ENCODE data around the gene POU2F1. TPM values are rescaled to one million over a fixed set of nuclear protein-coding genes. Genes with fewer than 3 reads are reported as not detected.

The POU2F1 gene
- total RNA-seq, 2 experiments from 2014 or later = 20.3 to 21.6 TPM

- DNase-seq = no peak
- ChIA-PET POLR2A (no interaction called here), CTCF (interaction anchor here (0.7 to 1.9 kb wide), 10 partner anchors 9 to 348 kb away, joined by 3 to 6 read pairs (median 4); partner anchors contain the start of genes CD247 and CREG1)
- H3K27me3 Mint-ChIP-seq = no peaks in the 10 kb centered on the region
- H3K36me3 Mint-ChIP-seq (ENCODE audit: low read depth) = peaks cover 50% of the 10 kb centered on the region
- H3K9me3 Mint-ChIP-seq (ENCODE audit: low read depth) = no peaks in the 10 kb centered on the region
- intact Hi-C loops (cut with DNase I, micrococcal nuclease) = loop anchor here in 1 of 2 experiments (10.0 kb wide), 1 partner anchor 367 kb away; no protein-coding TSS in a partner anchor
- H3K4me3 Mint-ChIP-seq = no peak overlapping the region
- no peak overlapping the region for H3K27ac Mint-ChIP-seq
- ATAC-seq = no peak
- peaks cover 56% of the 10 kb centered on the region for H3K4me1 Mint-ChIP-seq
Measured at GRCh38 chr1:167431909-167432650, 211.4 kb downstream of the POU2F1 start.

DNA sequence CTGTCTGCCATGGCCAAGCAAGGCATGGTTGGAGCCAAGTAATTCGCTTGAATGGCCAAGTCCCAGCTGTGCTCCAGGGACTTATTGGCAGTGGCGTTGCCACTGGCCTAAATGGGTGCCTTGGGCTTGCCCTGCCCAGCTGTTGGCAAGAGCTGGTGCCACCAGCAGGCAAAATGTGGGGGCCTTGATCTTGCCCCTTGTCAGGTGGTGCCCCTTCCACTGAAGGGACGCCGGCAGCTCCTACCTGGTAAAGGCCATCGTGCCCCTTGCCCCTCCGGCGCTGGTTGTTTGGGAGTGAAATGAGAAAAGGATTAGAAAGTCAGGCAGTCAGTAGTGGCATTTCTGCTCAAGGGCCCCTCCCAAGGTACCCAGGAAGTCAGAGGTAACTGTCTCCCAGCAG is 212.1 kb downstream of the POU2F1 start:
- intact Hi-C loops (cut with DNase I, micrococcal nuclease) = loop anchor here in 1 of 2 experiments (10.0 kb wide), 1 partner anchor 368 kb away; no protein-coding TSS in a partner anchor
- H3K27ac Mint-ChIP-seq = no peak overlapping the region
- H3K4me1 Mint-ChIP-seq = peaks cover 61% of the 10 kb centered on the region
- DNase-seq (no peak), ATAC-seq (no peak)
- ChIA-PET POLR2A (interaction anchor here (0.6 kb wide), 1 partner anchor 561 kb away, joined by 3 read pairs; no protein-coding TSS in a partner anchor), CTCF (interaction anchor here (0.7 to 1.9 kb wide), 11 partner anchors 10 to 348 kb away, joined by 3 to 6 read pairs (median 3); partner anchors contain the start of genes CD247 and CREG1)
- no peaks in the 10 kb centered on the region for H3K9me3 Mint-ChIP-seq (ENCODE audit: low read depth)
- H3K36me3 Mint-ChIP-seq (ENCODE audit: low read depth) = peaks cover 56% of the 10 kb centered on the region
- H3K4me3 Mint-ChIP-seq = no peak overlapping the region
- no peaks in the 10 kb centered on the region for H3K27me3 Mint-ChIP-seq

- ChIA-PET CTCF (interaction anchor here (0.9 to 1.1 kb wide), 2 partner anchors 14 to 106 kb away, joined by 3 read pairs; no protein-coding TSS in a partner anchor), POLR2A (no interaction called here)
- Mint-ChIP-seq H3K27ac (peak overlapping the region; percentile 37), H3K27me3 (no peaks in the 10 kb centered on the region), H3K36me3 (ENCODE audit: low read depth) (peaks cover 64% of the 10 kb centered on the region), H3K4me1 (peaks cover 63% of the 10 kb centered on the region), H3K4me3 (no peak overlapping the region), H3K9me3 (ENCODE audit: low read depth) (no peaks in the 10 kb centered on the region)
- DNase-seq = no peak
- no peak for ATAC-seq
- intact Hi-C loops (cut with DNase I, micrococcal nuclease) = loop anchor here in 1 of 2 experiments (10.0 kb wide), 1 partner anchor 369 kb away; no protein-coding TSS in a partner anchor
Measured at GRCh38 chr1:167433884-167434283, 213.2 kb downstream of the POU2F1 start.

DNA sequence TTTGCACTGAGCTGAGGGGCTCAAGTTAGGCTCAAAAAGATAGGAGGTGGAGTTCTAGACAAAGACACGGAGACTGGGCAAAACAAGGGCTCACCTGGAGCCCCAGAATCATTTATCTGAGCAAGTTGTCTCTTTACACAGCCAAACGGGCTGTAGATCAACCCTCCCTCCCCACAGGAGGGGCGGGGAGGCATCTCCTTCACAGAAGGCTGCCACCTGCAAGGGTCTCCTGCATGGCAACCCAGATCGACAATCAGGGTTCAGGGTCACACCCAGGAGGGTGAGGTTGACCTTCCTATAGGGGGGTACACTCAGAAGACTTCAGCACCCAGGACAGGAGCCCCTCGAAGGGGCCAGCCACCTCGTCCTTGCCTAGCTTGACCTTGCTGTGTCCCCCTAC is 213.6 kb downstream of the POU2F1 start:
- Mint-ChIP-seq H3K4me3 (no peak overlapping the region), H3K4me1 (peaks cover 63% of the 10 kb centered on the region), H3K9me3 (ENCODE audit: low read depth) (no peaks in the 10 kb centered on the region), H3K27me3 (no peaks in the 10 kb centered on the region), H3K27ac (peak overlapping the region; percentile 42), H3K36me3 (ENCODE audit: low read depth) (peaks cover 65% of the 10 kb centered on the region)
- CTCF ChIA-PET = interaction anchor here (1.1 kb wide), 1 partner anchor 106 kb away, joined by 3 read pairs; no protein-coding TSS in a partner anchor
- DNase-seq = no peak
- intact Hi-C loops (cut with DNase I, micrococcal nuclease) = loop anchor here in 1 of 2 experiments (10.0 kb wide), 1 partner anchor 370 kb away; no protein-coding TSS in a partner anchor
- POLR2A ChIA-PET = no interaction called here
- ATAC-seq = no peak

DNA sequence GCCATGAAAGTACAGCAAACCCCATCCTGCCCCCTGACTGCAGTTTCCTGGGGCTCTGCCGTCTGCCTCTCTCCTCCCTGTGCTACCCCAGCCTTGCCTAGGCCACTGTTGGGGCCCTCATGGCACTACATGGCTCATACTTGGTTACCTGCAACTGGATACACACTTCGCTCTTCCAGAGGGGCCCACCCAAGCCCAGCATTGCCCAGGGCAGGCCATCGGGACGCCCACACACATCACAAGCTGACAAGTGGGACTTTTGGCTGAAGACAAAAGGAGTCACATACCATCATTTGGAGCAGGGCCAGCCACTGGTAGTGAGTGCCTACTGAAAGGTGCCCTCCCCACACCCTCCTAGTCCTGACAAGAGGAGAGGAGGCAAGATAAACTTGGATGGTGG is 214.8 kb downstream of the POU2F1 start:
- no peak for ATAC-seq
- Mint-ChIP-seq H3K4me3 (no peak overlapping the region), H3K27ac (peak overlapping the region; percentile 49), H3K27me3 (no peaks in the 10 kb centered on the region), H3K9me3 (ENCODE audit: low read depth) (no peaks in the 10 kb centered on the region), H3K4me1 (peaks cover 66% of the 10 kb centered on the region), H3K36me3 (ENCODE audit: low read depth) (peaks cover 72% of the 10 kb centered on the region)
- DNase-seq = no peak
- intact Hi-C loops (cut with DNase I, micrococcal nuclease) = loop anchor here in 1 of 2 experiments (10.0 kb wide), 1 partner anchor 371 kb away; no protein-coding TSS in a partner anchor
- CTCF ChIA-PET = no interaction called here
- POLR2A ChIA-PET = no interaction called here

DNA sequence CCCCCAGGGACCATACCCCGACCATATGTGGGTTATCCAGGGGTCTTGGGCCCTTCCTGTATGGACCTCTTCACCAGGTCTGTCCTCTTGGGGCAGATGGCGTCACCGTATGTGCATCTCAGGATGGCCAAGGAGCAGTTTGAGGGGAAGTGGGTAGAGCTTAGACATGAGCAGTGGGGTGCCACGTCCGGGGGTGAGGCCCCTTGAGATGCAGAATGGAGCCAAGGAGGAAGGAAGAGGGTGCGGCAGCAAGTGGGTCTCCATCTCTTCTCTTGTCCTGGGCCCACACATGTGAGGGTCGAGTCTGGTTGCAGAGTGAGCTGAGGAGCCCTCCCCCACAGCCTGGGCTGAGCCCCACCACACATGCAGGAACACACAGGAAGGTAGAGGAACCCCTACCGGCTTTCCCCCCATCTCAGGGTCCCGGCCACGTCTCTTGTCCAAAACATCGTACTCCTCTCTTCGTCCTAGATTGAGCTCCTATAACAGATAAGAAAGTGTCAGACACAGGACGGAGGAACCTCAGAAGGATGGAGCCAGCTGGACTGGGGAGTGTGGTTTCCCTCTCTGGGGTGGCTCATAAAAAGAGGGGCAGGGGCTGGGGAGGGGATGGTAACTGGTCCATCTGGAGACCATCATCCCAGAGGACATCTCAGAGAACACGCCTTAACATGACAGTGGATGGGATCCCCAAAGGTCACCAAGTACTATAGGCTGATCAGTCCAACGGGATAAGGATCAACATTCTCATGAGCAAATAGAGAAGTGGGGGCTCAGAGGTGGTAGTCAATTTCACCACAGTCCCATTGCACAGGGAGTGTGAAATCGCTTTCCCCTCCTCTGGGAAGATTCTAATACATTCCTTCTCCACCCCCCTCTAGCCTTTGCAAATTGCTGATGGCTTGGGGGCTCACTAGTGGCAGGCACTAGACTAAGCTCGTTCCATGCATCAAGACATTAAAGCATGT is 217.8 kb downstream of the POU2F1 start:
- ATAC-seq = no peak
- peaks cover 70% of the 10 kb centered on the region for H3K36me3 Mint-ChIP-seq (ENCODE audit: low read depth)
- DNase-seq = no peak
- POLR2A ChIA-PET = interaction anchor here (0.6 to 0.9 kb wide), 2 partner anchors 16 to 79 kb away, joined by 3 to 4 read pairs; no protein-coding TSS in a partner anchor
- H3K27ac Mint-ChIP-seq = peak overlapping the region; percentile 45
- no peaks in the 10 kb centered on the region for H3K27me3 Mint-ChIP-seq
- intact Hi-C loops (cut with DNase I, micrococcal nuclease) = loop anchor here in 1 of 2 experiments (10.0 kb wide), 1 partner anchor 374 kb away; no protein-coding TSS in a partner anchor
- H3K4me3 Mint-ChIP-seq = no peak overlapping the region
- H3K4me1 Mint-ChIP-seq = peaks cover 82% of the 10 kb centered on the region
- no peaks in the 10 kb centered on the region for H3K9me3 Mint-ChIP-seq (ENCODE audit: low read depth)
- CTCF ChIA-PET = interaction anchor here (0.7 to 3.5 kb wide), 13 partner anchors 10 to 528 kb away, joined by 3 to 17 read pairs (median 3); partner anchors contain the start of gene CD247

DNA sequence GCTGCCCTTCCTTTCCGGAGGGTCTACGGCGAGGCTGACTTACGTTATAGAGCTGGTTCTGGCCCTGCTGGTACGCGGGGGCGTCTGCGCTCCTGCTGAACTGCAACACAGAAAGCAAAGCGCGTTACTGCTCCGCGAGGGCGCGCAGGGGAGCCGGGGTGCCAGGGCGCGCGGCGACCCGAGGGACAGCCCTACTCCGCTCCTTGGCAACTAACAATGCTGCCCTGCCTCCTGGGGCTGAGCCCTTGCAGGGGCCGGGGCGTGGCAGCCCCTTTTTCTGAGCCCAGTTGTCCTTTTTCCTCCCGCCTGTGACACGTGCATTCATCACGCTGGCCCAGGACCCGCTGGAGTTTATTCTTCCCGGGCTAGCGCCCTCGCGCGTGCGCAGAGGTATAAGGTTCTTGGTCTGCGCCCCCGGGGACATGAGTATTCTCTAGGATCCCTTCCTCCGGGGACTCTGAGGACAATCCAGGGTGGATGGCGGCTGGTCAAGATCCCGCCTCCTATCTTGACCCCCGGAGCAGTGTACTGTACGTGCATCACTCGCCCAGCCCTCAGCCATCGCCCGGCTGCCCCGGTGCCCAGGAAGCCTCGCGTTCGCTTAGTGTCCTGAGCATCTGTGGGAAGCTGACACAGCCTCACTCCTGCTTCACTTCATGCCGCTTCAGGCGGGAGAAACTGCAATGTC is 218.8 kb downstream of the POU2F1 start:
- Mint-ChIP-seq H3K9me3 (ENCODE audit: low read depth) (no peaks in the 10 kb centered on the region), H3K27me3 (no peaks in the 10 kb centered on the region), H3K36me3 (ENCODE audit: low read depth) (peaks cover 66% of the 10 kb centered on the region), H3K4me1 (peaks cover 85% of the 10 kb centered on the region), H3K27ac (peak overlapping the region; percentile 14), H3K4me3 (peak overlapping the region; percentile 35)
- POLR2A ChIA-PET = interaction anchor here (0.9 kb wide), 1 partner anchor 15 kb away, joined by 4 read pairs; no protein-coding TSS in a partner anchor
- peak; percentile 67 for DNase-seq
- CTCF ChIA-PET = interaction anchor here (0.6 to 3.5 kb wide), 8 partner anchors 80 to 529 kb away, joined by 3 to 17 read pairs (median 4); partner anchors contain the start of gene CD247
- intact Hi-C loops (cut with DNase I, micrococcal nuclease) = loop anchor here in 1 of 2 experiments (10.0 kb wide), 1 partner anchor 375 kb away; no protein-coding TSS in a partner anchor
- peak; percentile 28 for ATAC-seq

DNA sequence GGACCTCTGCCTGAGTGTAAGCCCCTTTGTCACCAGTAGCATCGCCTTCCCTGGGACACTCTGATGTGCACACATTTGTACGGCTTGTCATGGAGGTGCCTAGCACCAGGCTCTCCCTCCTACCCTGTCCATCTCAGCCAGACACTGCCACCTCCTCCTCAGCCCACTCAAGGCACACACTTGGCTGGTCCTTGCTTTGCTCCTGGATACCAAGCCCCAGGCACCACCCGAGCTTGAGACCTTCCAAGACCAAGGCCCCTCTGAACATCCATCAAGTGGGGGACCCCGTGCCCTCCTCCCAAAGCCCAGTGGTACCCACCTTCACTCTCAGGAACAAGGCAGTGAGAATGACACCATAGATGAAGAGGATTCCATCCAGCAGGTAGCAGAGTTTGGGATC is 219.7 kb downstream of the POU2F1 start:
- H3K27me3 Mint-ChIP-seq = no peaks in the 10 kb centered on the region
- ChIA-PET CTCF (interaction anchor here (0.7 to 4.2 kb wide), 10 partner anchors 74 to 172 kb away, joined by 3 to 41 read pairs (median 4); partner anchors contain the start of gene CD247), POLR2A (interaction anchor here (0.6 kb wide), 1 partner anchor 30 kb away, joined by 4 read pairs; no protein-coding TSS in a partner anchor)
- no peak overlapping the region for H3K4me3 Mint-ChIP-seq
- peak overlapping the region; percentile 4 for H3K27ac Mint-ChIP-seq
- intact Hi-C loops (cut with DNase I, micrococcal nuclease) = loop anchor here in 1 of 2 experiments (5.0 kb wide), 1 partner anchor 38 kb away; no protein-coding TSS in a partner anchor
- DNase-seq (no peak), ATAC-seq (no peak)
- H3K4me1 Mint-ChIP-seq = peaks cover 84% of the 10 kb centered on the region
- no peaks in the 10 kb centered on the region for H3K9me3 Mint-ChIP-seq (ENCODE audit: low read depth)
- H3K36me3 Mint-ChIP-seq (ENCODE audit: low read depth) = peaks cover 67% of the 10 kb centered on the region

- POLR2A ChIA-PET = interaction anchor here (0.6 kb wide), 1 partner anchor 29 kb away, joined by 4 read pairs; no protein-coding TSS in a partner anchor
- DNase-seq = no peak
- H3K4me1 Mint-ChIP-seq = peaks cover 84% of the 10 kb centered on the region
- intact Hi-C loops (cut with DNase I, micrococcal nuclease) = loop anchor here in 1 of 2 experiments (5.0 kb wide), 1 partner anchor 38 kb away; no protein-coding TSS in a partner anchor
- CTCF ChIA-PET = interaction anchor here (0.7 to 4.2 kb wide), 13 partner anchors 22 to 172 kb away, joined by 3 to 41 read pairs (median 4); partner anchors contain the start of gene CD247
- H3K27ac Mint-ChIP-seq = no peak overlapping the region
- peaks cover 67% of the 10 kb centered on the region for H3K36me3 Mint-ChIP-seq (ENCODE audit: low read depth)
- H3K9me3 Mint-ChIP-seq (ENCODE audit: low read depth) = no peaks in the 10 kb centered on the region
- ATAC-seq = no peak
- H3K4me3 Mint-ChIP-seq = no peak overlapping the region
- H3K27me3 Mint-ChIP-seq = no peaks in the 10 kb centered on the region
Measured at GRCh38 chr1:167440776-167441175, 220.1 kb downstream of the POU2F1 start.

DNA sequence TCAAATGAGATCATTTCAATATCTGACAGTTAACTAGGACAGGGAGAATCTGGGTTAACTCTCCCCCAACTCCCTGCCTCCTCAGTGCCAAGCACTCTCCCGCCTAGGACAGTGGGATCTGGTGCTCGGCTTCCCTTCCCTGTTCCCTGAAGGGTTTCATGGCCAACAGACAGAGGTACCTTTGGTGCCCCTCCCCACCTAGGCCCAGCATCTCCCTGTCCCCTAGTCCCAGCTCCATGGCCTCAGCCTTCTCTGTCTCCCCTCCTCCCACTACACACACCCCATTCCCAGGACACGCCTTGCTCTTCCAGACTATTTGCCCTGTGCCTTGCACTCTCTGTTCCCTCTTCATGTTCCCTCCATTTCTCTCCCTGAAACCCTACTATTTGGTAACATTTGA is 220.5 kb downstream of the POU2F1 start:
- intact Hi-C loops (cut with DNase I, micrococcal nuclease) = loop anchor here in 1 of 2 experiments (5.0 kb wide), 1 partner anchor 39 kb away; no protein-coding TSS in a partner anchor
- CTCF ChIA-PET = interaction anchor here (0.9 to 4.2 kb wide), 13 partner anchors 10 to 173 kb away, joined by 3 to 41 read pairs (median 4); partner anchors contain the start of gene CD247
- Mint-ChIP-seq H3K9me3 (ENCODE audit: low read depth) (no peaks in the 10 kb centered on the region), H3K4me1 (peaks cover 84% of the 10 kb centered on the region), H3K36me3 (ENCODE audit: low read depth) (peaks cover 66% of the 10 kb centered on the region), H3K27me3 (no peaks in the 10 kb centered on the region), H3K27ac (peak overlapping the region; percentile 53), H3K4me3 (no peak overlapping the region)
- POLR2A ChIA-PET = interaction anchor here (0.6 kb wide), 1 partner anchor 23 kb away, joined by 10 read pairs; no protein-coding TSS in a partner anchor
- no peak for DNase-seq
- no peak for ATAC-seq

Measured in activated CD4-positive, alpha-beta T cell treated with anti-CD3 and anti-CD28 coated beads for 36 hours (primary cell).